Adrenal gland (tissue), 5 donors: Measurements from ENCODE around the gene PLGRKT.

Experiments
- CTCF ChIP-seq, 6 experiments: fragments of 450-650 bp in 4 of 6; fragments of 200-600 bp in 2 of 6; sonication (generic) in 1 of 6; IDR thresholded peaks; 1 replicate in 5 of 6; 2 replicates in 1 of 6; pipeline versions ENCODE4 v1.5.1 to v1.8.0; 2016 to 2021; ENCODE audit warnings: antibody characterized with exemption in 6 of 6, mild to moderate bottlenecking in 2 of 6, moderate library complexity in 1 of 6
- POLR2A ChIP-seq, 2 donors: fragments of 450-650 bp; IDR thresholded peaks; one replicate each; pipeline ENCODE4 v1.6.1; 2017; ENCODE audit warnings: antibody characterized with exemption in 2 of 2, mild to moderate bottlenecking in 2 of 2, moderate library complexity in 1 of 2
- donor health status: DM: no; HTN: no; CAD: no.

DNA sequence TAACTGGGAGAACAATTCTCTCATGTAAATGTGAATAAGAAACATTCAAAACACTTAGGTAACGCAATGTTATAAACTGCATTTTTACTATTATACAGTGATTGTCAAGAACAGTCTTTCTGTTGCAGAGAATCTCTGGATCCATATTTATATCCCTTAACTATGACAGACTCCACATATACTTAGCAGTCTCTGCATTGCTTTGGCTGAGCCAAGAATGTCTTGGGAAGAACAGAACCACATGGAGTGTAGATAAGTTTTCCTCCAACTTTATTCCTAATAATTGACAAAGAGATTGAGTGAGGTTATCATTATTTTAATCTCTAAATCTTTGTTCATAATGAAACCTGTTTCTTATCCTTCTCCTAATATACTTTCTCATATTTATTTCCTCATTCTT, 82.5 kb downstream of the PLGRKT start:
- TF ChIP-seq CTCF (IDR thresholded peaks at IDR 0.05) (no peak), POLR2A (IDR thresholded peaks at IDR 0.05) (no peak)
